Urothelium cell line (cell line): ENCODE data around the gene TOR4A.

Experiments
- DNase-seq: peaks from one replicate; pipeline ENCODE4 v3.0.0; 2011; ENCODE audit warnings: low spot score, mixed read lengths
- FAIRE-seq: peaks from 2 replicates; lab custom pipeline; 2011; peaks lifted over from hg19 to GRCh38; lab: Jason Lieb, UNC

TOR4A gene

GRCh38 chr9:137304383-137305059, 27.0 kb downstream of the TOR4A start:
- no peak for FAIRE-seq
- DNase-seq: no peak

GRCh38 chr9:137305060-137305797, 27.7 kb downstream of the TOR4A start:
- FAIRE-seq (no peak), DNase-seq (no peak)

DNA sequence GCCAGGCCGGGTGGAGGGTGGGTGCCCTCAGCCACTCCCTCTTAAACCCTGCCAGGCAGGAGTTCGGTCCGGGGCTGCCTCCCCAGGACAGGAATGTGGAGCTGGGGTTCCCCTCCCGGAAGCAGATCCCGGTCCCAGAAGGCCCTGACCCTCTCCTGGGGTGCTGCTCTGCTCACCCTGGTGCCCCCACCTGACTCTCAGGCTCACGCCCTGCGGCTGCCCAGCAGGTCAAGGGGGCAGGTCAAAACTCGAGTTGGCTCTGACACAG, 28.2 kb downstream of the TOR4A start:
- FAIRE-seq: no peak
- no peak for DNase-seq

DNA sequence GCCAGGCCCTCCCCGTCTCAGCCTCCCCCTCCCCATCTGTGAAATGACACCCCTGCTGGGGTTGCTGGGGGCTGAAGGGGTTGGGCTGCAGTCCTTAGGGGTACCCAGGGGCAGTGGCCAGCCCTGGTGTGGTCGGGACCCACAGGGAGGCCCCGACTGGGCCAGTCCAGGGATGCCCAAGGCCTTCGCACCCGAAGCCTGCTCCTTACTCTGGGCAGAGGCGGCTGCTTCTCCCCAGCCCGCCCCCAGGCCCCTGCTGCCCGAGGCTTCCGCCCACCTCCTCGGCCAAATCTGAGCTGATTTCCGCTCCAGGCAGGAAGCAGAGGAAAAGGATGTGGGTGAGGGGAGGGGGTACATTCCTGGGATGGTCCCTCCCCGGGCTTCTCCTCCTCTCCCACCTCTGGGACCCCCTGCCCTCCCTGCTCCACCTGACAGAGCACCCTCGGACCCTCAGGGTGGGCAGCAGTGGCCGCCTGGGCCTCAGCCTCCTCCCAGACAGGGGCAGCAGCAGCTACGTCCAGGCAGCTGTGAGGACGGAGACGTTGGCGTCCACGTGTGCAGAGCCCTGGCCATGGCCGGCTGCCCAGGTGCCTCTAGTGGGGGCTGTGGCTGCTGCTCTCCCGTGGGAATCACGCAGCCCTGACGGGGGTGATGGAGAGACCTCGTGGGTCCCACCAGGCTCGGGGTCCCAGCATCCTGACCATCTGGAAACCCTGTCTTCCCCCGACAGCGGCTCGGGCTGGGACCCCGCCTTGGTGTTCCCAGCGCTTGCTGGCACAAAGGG, 28.7 kb downstream of the TOR4A start:
- DNase-seq (no peak), FAIRE-seq (no peak)

- FAIRE-seq (no peak), DNase-seq (no peak)
Measured at GRCh38 chr9:137306850-137307254, 29.3 kb downstream of the TOR4A start.

GRCh38 chr9:137307255-137308056, 29.9 kb downstream of the TOR4A start:
- DNase-seq (no peak), FAIRE-seq (no peak)

DNA sequence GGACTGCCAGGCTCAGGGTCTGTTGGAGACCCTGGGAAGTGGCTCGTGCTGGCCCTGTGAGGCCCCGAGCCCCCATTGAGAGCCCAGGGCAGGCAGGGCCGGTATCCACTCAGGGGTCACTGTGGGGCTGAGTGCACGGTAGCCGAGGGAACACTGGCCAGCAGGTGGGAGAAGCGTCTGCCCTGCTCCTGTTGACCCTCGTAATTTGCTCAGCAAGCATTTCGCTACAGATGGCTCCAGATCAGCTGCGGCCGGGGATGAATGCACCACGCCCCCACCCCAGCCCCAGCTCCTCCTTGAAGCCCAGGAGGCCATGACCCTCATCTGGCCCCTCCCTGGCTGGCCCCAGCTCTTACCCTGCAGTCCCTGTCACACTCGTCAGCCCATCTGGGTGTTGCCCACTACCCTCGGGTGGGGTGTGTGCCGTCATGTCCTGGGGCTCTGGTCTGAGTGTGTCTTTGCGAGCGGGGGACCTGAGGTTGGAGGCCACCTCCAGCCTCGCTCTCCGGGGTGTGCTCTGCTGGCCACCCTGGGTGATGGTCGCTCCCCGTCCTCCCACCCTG, 30.6 kb downstream of the TOR4A start:
- no peak for DNase-seq
- FAIRE-seq: no peak

- DNase-seq: no peak
Measured at GRCh38 chr9:137309368-137310188, 32.1 kb downstream of the TOR4A start.

DNA sequence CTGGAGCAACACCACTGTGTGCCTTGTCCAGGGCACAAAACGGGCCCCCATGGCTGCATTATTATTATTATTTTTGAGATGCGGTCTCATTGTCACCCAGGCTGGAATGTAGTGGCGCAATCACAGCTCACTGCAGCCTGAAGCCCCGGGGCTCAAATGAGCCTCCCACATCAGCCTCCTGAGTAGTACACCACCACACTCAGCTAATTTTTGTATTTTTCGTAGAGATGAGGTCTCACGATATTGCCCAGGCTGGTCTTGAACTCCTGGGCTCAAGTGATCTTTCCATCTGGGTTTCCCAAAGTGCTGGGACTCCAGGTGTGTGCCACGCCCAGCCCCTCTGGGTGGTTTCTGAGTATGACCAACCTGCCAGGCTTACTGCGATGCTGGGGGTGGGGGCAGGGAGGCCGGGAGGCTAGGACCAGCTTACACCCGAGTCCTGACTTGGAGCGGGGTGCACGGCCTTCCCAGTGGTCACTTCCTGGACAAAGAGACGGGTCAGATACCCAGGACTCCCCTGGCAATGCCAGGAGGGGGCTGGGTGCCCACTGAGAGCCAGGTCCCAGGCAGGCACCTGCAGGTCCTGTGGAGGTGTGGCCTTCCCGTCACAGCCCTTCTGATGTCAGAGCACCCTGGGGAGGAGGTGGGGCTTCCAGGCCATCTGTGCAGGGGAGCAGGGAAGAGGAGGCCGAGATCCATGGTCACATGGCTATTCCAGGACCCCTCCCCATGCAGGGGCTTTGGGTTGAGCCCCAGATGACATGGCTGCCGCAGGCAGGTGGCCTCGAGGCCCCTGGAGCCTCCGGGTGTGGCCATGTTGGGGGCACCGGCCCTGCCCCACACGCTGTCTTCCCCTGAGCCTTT, 32.9 kb downstream of the TOR4A start:
- no peak for DNase-seq
- FAIRE-seq: no peak

More at GRCh38 chr9:137309368-137310188, 32.1 kb downstream of the TOR4A start:
- FAIRE-seq: no peak

GRCh38 chr9:137311171-137311985, 33.9 kb downstream of the TOR4A start:
- FAIRE-seq: no peak
- no peak for DNase-seq

GRCh38 chr9:137311986-137312851, 34.7 kb downstream of the TOR4A start:
- FAIRE-seq (no peak), DNase-seq (no peak)

DNA sequence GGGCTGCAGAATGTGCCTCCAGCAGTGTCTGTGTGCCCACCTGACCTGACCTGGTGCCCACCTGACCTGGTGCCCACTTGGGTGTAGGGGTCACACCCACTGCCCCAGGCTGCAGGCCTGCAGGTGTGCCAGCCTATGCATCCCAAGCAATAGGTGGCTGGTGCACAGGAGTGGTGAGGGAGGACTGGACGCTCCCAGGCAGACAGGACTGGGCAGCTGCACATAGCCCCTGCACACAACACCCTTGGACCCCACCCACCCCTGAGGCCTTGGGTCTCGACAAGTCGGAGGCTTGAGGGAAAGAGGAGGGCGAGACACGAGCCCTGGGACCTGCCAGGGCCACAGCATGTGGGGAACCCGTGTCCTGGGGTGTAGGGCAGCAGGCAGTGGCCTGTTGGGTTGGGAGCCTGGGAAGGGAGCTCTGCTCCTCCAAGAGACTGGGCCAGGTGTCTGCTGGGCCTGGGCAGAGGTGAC, 35.4 kb downstream of the TOR4A start:
- DNase-seq: no peak
- no peak for FAIRE-seq

- no peak for DNase-seq
- FAIRE-seq: no peak
Measured at GRCh38 chr9:137313326-137313936, 35.9 kb downstream of the TOR4A start.

DNA sequence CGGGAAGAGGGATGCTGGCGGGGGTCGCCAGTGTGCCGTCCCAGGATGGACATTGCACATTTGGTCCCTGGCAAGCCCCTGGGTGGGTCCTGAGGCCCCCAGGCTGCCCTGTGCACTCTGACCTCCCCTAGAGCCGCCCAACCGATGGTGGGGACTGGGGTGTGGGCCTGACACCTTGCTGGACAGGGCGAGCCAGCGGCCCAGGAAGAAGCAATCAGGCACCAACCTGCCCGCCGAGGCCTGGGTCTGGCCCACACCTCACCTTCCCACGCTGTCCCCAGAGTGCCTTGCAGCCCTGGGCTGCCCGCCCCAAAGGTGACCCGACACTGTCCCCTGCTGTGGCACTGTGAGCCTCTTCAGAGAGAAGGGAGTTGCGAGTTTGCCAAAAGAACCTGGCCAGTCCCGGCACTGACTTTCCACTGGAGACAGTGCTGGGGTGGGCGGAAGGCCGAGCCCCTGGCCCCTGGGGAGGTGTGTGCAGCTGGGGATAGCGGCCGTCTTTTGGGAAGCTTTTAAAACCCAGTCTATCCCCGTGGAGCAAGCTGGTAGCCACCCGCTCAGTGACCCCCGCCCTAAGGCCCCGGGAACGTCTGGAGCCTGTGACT, 36.5 kb downstream of the TOR4A start:
- FAIRE-seq: no peak
- no peak for DNase-seq

DNA sequence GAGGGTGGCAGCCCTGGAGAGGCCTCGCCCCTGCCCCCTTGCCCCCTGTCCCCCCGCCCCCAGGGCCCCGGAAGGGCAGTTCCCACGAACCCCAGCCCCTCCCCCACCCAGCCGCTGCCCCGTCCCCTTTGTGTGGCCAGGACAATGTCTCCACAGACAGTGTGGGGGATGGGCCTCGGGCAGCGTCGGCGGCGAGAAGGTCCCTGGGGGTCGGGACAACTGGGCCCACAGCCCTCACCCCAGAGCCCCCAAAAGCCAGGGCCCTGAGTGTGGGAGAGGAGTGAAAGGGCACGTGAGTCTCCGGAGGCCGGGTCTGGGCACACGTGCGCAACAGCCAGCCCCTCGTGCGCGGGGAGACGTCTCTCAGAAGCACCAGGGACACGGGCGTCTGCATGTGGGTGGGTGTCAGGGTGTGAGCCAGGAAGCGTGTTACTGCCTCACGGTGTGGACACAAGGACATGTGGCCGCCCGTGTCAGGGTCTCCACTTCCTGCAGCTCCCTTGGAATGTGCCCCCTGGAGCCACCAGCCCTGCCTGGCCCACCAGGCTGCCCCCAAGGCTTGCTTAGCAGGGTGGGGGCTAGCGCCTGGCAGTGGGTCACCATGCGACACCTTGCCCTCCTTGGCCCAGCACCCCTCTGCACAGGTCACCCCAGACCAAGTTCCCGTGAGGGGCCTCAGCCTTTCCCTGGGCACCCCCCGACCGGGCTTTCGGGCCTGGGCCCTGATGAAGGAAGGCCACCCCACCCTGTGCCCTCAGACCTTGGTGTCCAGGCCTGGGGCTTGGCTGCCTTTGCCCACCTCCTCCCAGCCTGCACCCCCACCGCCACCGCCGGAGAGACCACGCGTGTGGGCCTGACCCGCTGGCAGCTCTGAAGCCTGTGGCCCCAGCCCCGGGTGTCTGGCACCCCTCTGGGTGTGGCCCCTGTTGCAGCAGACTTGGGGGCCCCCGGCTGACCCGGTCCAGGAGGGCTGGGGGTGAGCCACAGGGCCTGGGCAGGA, 37.3 kb downstream of the TOR4A start:
- DNase-seq: no peak
- FAIRE-seq: no peak
